Neural cell (in vitro differentiated cells): ENCODE results near the gene PLEKHD1. TPM values are rescaled to one million over a fixed set of nuclear protein-coding genes. Genes with fewer than 3 reads are reported as not detected.

Experiments
- H2AFZ ChIP-seq: fragments of 200-600, 300-800 bp; sonication (generic), shearing (Covaris generic); 2 replicates; pipeline ENCODE4 v1.6.0; 2014; ENCODE audit warnings: low read depth, mild to moderate bottlenecking, antibody characterized with exemption, low read length, moderate library complexity
- H3F3A ChIP-seq: fragments of 200-600 bp; shearing (Covaris generic); 2 replicates; pipeline ENCODE4 v1.6.1; 2016; ENCODE audit warnings: mild to moderate bottlenecking, moderate library complexity, mixed read lengths, antibody characterized with exemption, low read length; ENCODE audit not compliant: insufficient read depth, poor library complexity, severe bottlenecking
- H3K27ac ChIP-seq: fragments of 200-600, 300-800 bp; sonication (generic), shearing (Covaris generic); 2 replicates; pipeline ENCODE4 v1.5.1; 2014; ENCODE audit warnings: mild to moderate bottlenecking, low read length, moderate library complexity
- H3K27me3 ChIP-seq: fragments of 300-800, 200-600 bp; sonication (generic), shearing (Covaris generic); 2 replicates; pipeline ENCODE4 v1.6.0; 2014; ENCODE audit warnings: mild to moderate bottlenecking, low read depth, low read length, moderate library complexity; ENCODE audit not compliant: insufficient read depth
- H3K36me3 ChIP-seq: fragments of 300-800, 200-600 bp; sonication (generic), shearing (Covaris generic); 2 replicates; pipeline ENCODE4 v1.5.1; 2014; ENCODE audit warnings: mild to moderate bottlenecking, antibody characterized with exemption, low read length, moderate library complexity; ENCODE audit not compliant: insufficient read depth
- H3K4me2 ChIP-seq: fragments of 300-800, 200-600 bp; sonication (generic), shearing (Covaris generic); 2 replicates; pipeline ENCODE4 v1.6.0; 2014; ENCODE audit warnings: mild to moderate bottlenecking, low read length
- H3K4me3 ChIP-seq: fragments of 300-800, 200-600 bp; sonication (generic), shearing (Covaris generic); 2 replicates; pipeline ENCODE4 v1.5.1; 2014; ENCODE audit warnings: mild to moderate bottlenecking, low read length, moderate library complexity
- H3K79me2 ChIP-seq: fragments of 200-600 bp; shearing (Covaris generic); replicated peaks from 2 replicates; pipeline ENCODE4 v1.6.0; 2014; ENCODE audit warnings: mild to moderate bottlenecking, low read length, moderate library complexity; ENCODE audit not compliant: insufficient read depth
- H3K9ac ChIP-seq: fragments of 300-800, 200-600 bp; sonication (generic), shearing (Covaris generic); 2 replicates; pipeline ENCODE4 v1.6.1; 2016; ENCODE audit warnings: mild to moderate bottlenecking, low read length, mixed read lengths
- H3K9me2 ChIP-seq: fragments of 200-600 bp; shearing (Covaris generic); 2 replicates; pipeline ENCODE4 v1.6.1; 2016; ENCODE audit warnings: mild to moderate bottlenecking, low read length, mixed read lengths; ENCODE audit not compliant: insufficient read depth
- H3K9me3 ChIP-seq: fragments of 200-600, 300-800 bp; sonication (generic), shearing (Covaris generic); 2 replicates; pipeline ENCODE4 v1.6.1; 2016; ENCODE audit warnings: mild to moderate bottlenecking, mixed run types, low read length, moderate library complexity, mixed read lengths
- H4K20me1 ChIP-seq: fragments of 200-600 bp; shearing (Covaris generic); 2 replicates; pipeline ENCODE4 v1.6.1; 2016; ENCODE audit warnings: mild to moderate bottlenecking, mixed run types; ENCODE audit not compliant: insufficient read depth
- CTCF ChIP-seq: fragments of 450-650 bp; IDR thresholded peaks from 2 replicates; pipeline ENCODE4 v1.5.1; 2014; ENCODE audit warnings: antibody characterized with exemption, mild to moderate bottlenecking, moderate library complexity; ENCODE audit not compliant: poor library complexity, severe bottlenecking
- EP300 ChIP-seq: fragments of 450-650 bp; conservative IDR thresholded peaks from 2 replicates; pipeline ENCODE4 v1.6.1; 2014; ENCODE audit warnings: antibody characterized with exemption, mild to moderate bottlenecking, moderate library complexity; ENCODE audit not compliant: poor library complexity, severe bottlenecking
- EZH2 ChIP-seq: fragments of 200-600, 300-800 bp; shearing (Covaris generic), sonication (generic); IDR thresholded peaks from 2 replicates; pipeline ENCODE4 v1.6.1; 2014; ENCODE audit warnings: antibody characterized with exemption, low read length, borderline replicate concordance, mild to moderate bottlenecking; ENCODE audit not compliant: insufficient read depth, poor library complexity, severe bottlenecking
- MXI1 ChIP-seq: fragments of 450-650 bp; conservative IDR thresholded peaks from 2 replicates; pipeline ENCODE4 v1.6.1; 2014; ENCODE audit warnings: antibody characterized with exemption, mild to moderate bottlenecking; ENCODE audit not compliant: poor library complexity, severe bottlenecking
- POLR2AphosphoS5 ChIP-seq: IDR thresholded peaks from 2 replicates; pipeline ENCODE4 v1.6.1; 2012
- RAD21 ChIP-seq: fragments of 450-650 bp; conservative IDR thresholded peaks from 2 replicates; pipeline ENCODE4 v1.6.1; 2014; ENCODE audit warnings: antibody characterized with exemption, mild to moderate bottlenecking, moderate library complexity
- REST ChIP-seq: IDR thresholded peaks from 2 replicates; pipeline ENCODE4 v1.6.1; 2012; ENCODE audit warnings: borderline replicate concordance
- SMC3 ChIP-seq: fragments of 450-650 bp; conservative IDR thresholded peaks from 2 replicates; pipeline ENCODE4 v1.6.1; 2014; ENCODE audit warnings: antibody characterized with exemption, mild to moderate bottlenecking, moderate library complexity; ENCODE audit not compliant: poor library complexity
- TAF1 ChIP-seq: IDR thresholded peaks from 2 replicates; pipeline ENCODE4 v1.6.1; 2012; ENCODE audit warnings: low read depth
- polyA plus RNA-seq: library from polyadenylated mRNA; depleted of rRNA; stranded (reverse); fragments of >200 nt; gene quantifications from 2 replicates; pipeline ENCODE4 v1.2.3, GENCODE V29; 2014

Gene PLEKHD1
- polyA plus RNA-seq, 1 donor from 2014 or later, result 0.52 TPM

- no peak overlapping the region for H3K4me3 ChIP-seq
- H2AFZ ChIP-seq, result no peak overlapping the region
- H3K27ac ChIP-seq, result no peak overlapping the region
- TF ChIP-seq REST, result no peak
- no peak for TF ChIP-seq EZH2
- TF ChIP-seq POLR2AphosphoS5, result no peak
- no peak for TF ChIP-seq MXI1
- no peak for TF ChIP-seq CTCF
- TF ChIP-seq SMC3, result no peak
- no peak for TF ChIP-seq RAD21
- TF ChIP-seq TAF1, result no peak
- H3K9me3 ChIP-seq, result peaks cover 7% of the 10 kb centered on the region
- H3K4me2 ChIP-seq, result no peak overlapping the region
- H3K27me3 ChIP-seq, result no peaks in the 10 kb centered on the region
- no peak overlapping the region for H3K9ac ChIP-seq
- no peaks in the 10 kb centered on the region for H3K36me3 ChIP-seq
- no peaks in the 10 kb centered on the region for H4K20me1 ChIP-seq
- H3K9me2 ChIP-seq, result no peaks in the 10 kb centered on the region
- no peaks in the 10 kb centered on the region for H3F3A ChIP-seq
- no peaks in the 10 kb centered on the region for H3K79me2 ChIP-seq
Observed at GRCh38 chr14:69571449-69572029, 87.0 kb downstream of the PLEKHD1 start.

GRCh38 chr14:69572030-69572840 lies 87.7 kb downstream of the PLEKHD1 start:
- Histone ChIP-seq H3K27me3 (no peaks in the 10 kb centered on the region), H3F3A (no peaks in the 10 kb centered on the region), H4K20me1 (no peaks in the 10 kb centered on the region), H3K9me2 (no peaks in the 10 kb centered on the region), H3K27ac (no peak overlapping the region), H3K36me3 (no peaks in the 10 kb centered on the region), H3K79me2 (no peaks in the 10 kb centered on the region), H3K4me2 (no peak overlapping the region), H3K9me3 (peaks cover 7% of the 10 kb centered on the region), H3K9ac (no peak overlapping the region), H2AFZ (no peak overlapping the region), H3K4me3 (no peak overlapping the region)
- TF ChIP-seq SMC3 (no peak), REST (no peak), POLR2AphosphoS5 (no peak), EP300 (no peak), CTCF (no peak), MXI1 (no peak), RAD21 (no peak), EZH2 (no peak), TAF1 (no peak)
